IMR-90 (cell line): ENCODE results near the gene ADCYAP1R1. TPM values are rescaled to one million over a fixed set of nuclear protein-coding genes. Genes with fewer than 3 reads are reported as not detected.

ENCODE experiments used
- ATAC-seq: fragments of 200-7000 bp; cut with Tn5 transposase; 2 replicates; pipeline ENCODE4 v1.9.1; 2020; ENCODE audit warnings: low read depth, mild to moderate bottlenecking, moderate library complexity
- BruUV-seq: library from RNA; stranded (reverse); fragments of 400-500 nt; replicated peaks from 2 replicates; lab custom pipeline; 2021; lab: Mats Ljungman, UMichigan
- CTCF ChIA-PET: fragments of 300-600 bp; formaldehyde crosslinking; extraction: SDS; loops from one replicate; lab custom pipeline; 2021; ENCODE audit warnings: antibody characterized with exemption; lab: Yijun Ruan, JAX
- POLR2A ChIA-PET: fragments of 300-600 bp; sonication (Branson Sonifier 250); formaldehyde crosslinking; loops from one replicate; lab custom pipeline; 2022; ENCODE audit warnings: antibody characterized with exemption; ENCODE audit not compliant: unreplicated experiment; lab: Charles Lee
- DNase-seq: peaks from one replicate; pipeline ENCODE4 v3.0.0; 2013
- H2AFZ ChIP-seq: replicated peaks from 2 replicates; pipeline ENCODE3; 2013; ENCODE audit warnings: low read length, mild to moderate bottlenecking; ENCODE audit not compliant: poor library complexity
- H2AK5ac ChIP-seq: 2 replicates; pipeline ENCODE4 v1.6.1; 2013; ENCODE audit warnings: low read depth, low read length, inconsistent platforms
- H2AK9ac ChIP-seq: replicated peaks from 2 replicates; pipeline ENCODE3; 2013; ENCODE audit warnings: mild to moderate bottlenecking, low read depth, low read length, moderate library complexity; ENCODE audit not compliant: poor library complexity
- H2BK120ac ChIP-seq: 2 replicates; pipeline ENCODE4 v1.6.1; 2013; ENCODE audit warnings: low read depth, low read length, inconsistent platforms
- H2BK15ac ChIP-seq: 3 replicates; pipeline ENCODE4 v1.6.1; 2013; ENCODE audit warnings: low read depth, low read length, inconsistent platforms
- H2BK20ac ChIP-seq: 2 replicates; pipeline ENCODE4 v1.6.1; 2013; ENCODE audit warnings: low read depth, mild to moderate bottlenecking, inconsistent platforms, low read length, moderate library complexity
- H2BK5ac ChIP-seq: 2 replicates; pipeline ENCODE4 v1.6.1; 2013; ENCODE audit warnings: mild to moderate bottlenecking, low read depth, low read length, inconsistent platforms; ENCODE audit not compliant: poor library complexity, severe bottlenecking
- H3K14ac ChIP-seq: replicated peaks from 2 replicates; pipeline ENCODE4 v1.6.1; 2013; ENCODE audit warnings: low read depth, low read length, inconsistent platforms
- H3K18ac ChIP-seq: 2 replicates; pipeline ENCODE4 v1.6.1; 2013; ENCODE audit warnings: low read depth, low read length, control low read depth
- H3K23ac ChIP-seq: 2 replicates; pipeline ENCODE4 v1.6.1; 2013; ENCODE audit warnings: low read depth, low read length, inconsistent platforms
- H3K27ac ChIP-seq: 2 replicates; pipeline ENCODE4 v1.5.1; 2013; ENCODE audit warnings: mild to moderate bottlenecking, control low read depth, low read length; ENCODE audit not compliant: insufficient read depth
- H3K27me3 ChIP-seq: 2 replicates; pipeline ENCODE4 v1.6.1; 2013; ENCODE audit warnings: low read length; ENCODE audit not compliant: control insufficient read depth, insufficient read depth
- H3K36me3 ChIP-seq: 2 replicates; pipeline ENCODE4 v1.6.1; 2013; ENCODE audit warnings: low read length, mixed read lengths; ENCODE audit not compliant: control insufficient read depth, insufficient read depth
- H3K4ac ChIP-seq: 2 replicates; pipeline ENCODE4 v1.6.1; 2013; ENCODE audit warnings: low read depth, low read length, inconsistent platforms
- H3K4me1 ChIP-seq: 2 replicates; pipeline ENCODE4 v1.6.1; 2013; ENCODE audit warnings: low read length, mixed read lengths; ENCODE audit not compliant: control insufficient read depth, insufficient read depth
- H3K4me2 ChIP-seq: 2 replicates; pipeline ENCODE4 v1.6.1; 2013; ENCODE audit warnings: low read depth, mild to moderate bottlenecking, control low read depth, low read length, moderate library complexity
- H3K4me3 ChIP-seq: 2 replicates; pipeline ENCODE4 v1.5.1; 2013; ENCODE audit warnings: low read depth, mild to moderate bottlenecking, control low read depth, low read length, moderate library complexity; ENCODE audit not compliant: insufficient read depth
- H3K56ac ChIP-seq: 2 replicates; pipeline ENCODE4 v1.6.1; 2013; ENCODE audit warnings: low read length, inconsistent platforms; ENCODE audit not compliant: insufficient read depth; ENCODE audit errors: extremely low read depth
- H3K79me1 ChIP-seq, 2 experiments: 2 replicates each; pipeline ENCODE4 v1.6.1; 2013; ENCODE audit warnings: low read length in 2 of 2, inconsistent platforms in 1 of 2, low read depth in 1 of 2
- H3K9ac ChIP-seq: 2 replicates; pipeline ENCODE4 v1.6.1; 2013; ENCODE audit warnings: low read depth, low read length, control low read depth
- H3K9me1 ChIP-seq: 2 replicates; pipeline ENCODE4 v1.6.1; 2013; ENCODE audit warnings: low read length, inconsistent platforms; ENCODE audit not compliant: insufficient read depth
- H3K9me3 ChIP-seq: 2 replicates; pipeline ENCODE4 v1.6.1; 2013; ENCODE audit warnings: low read length; ENCODE audit not compliant: control insufficient read depth, insufficient read depth
- H4K20me1 ChIP-seq: 2 replicates; pipeline ENCODE4 v1.6.1; 2013; ENCODE audit warnings: low read length, inconsistent platforms; ENCODE audit not compliant: insufficient read depth
- H4K5ac ChIP-seq: 2 replicates; pipeline ENCODE4 v1.6.1; 2013; ENCODE audit warnings: mild to moderate bottlenecking, low read depth, low read length, control low read depth
- H4K8ac ChIP-seq, 2 experiments: 2 replicates each; pipeline ENCODE4 v1.6.1; 2013; ENCODE audit warnings: low read depth in 2 of 2, low read length in 2 of 2, control low read depth in 1 of 2, inconsistent platforms in 1 of 2
- H4K91ac ChIP-seq: 2 replicates; pipeline ENCODE4 v1.6.1; 2013; ENCODE audit warnings: low read depth, low read length, inconsistent platforms; ENCODE audit not compliant: insufficient read depth
- BHLHE40 ChIP-seq: fragments of 150-350 bp; IDR thresholded peaks from 2 replicates; pipeline ENCODE4 v1.6.1; 2016; ENCODE audit warnings: mild to moderate bottlenecking, low read depth, low read length
- CHD1 ChIP-seq: IDR thresholded peaks from 2 replicates; pipeline ENCODE4 v1.6.1; 2012; ENCODE audit warnings: low read depth, low read length, improper control_type of control experiment
- FOS ChIP-seq: fragments of 150-350 bp; IDR thresholded peaks from 2 replicates; pipeline ENCODE4 v1.6.1; 2016; ENCODE audit warnings: low read depth, low read length
- MAFK ChIP-seq: IDR thresholded peaks from 2 replicates; pipeline ENCODE4 v1.6.1; 2012; ENCODE audit warnings: low read depth, low read length, improper control_type of control experiment
- MXI1 ChIP-seq: IDR thresholded peaks from 2 replicates; pipeline ENCODE4 v1.6.1; 2012; ENCODE audit warnings: low read depth, mild to moderate bottlenecking, low read length, moderate library complexity, borderline replicate concordance
- NFE2L2 ChIP-seq: fragments of 150-350 bp; IDR thresholded peaks from 2 replicates; pipeline ENCODE4 v1.6.1; 2016; ENCODE audit warnings: low read depth, mild to moderate bottlenecking, low read length
- POLR2A ChIP-seq: IDR thresholded peaks from 2 replicates; pipeline ENCODE4 v1.6.1; 2012; ENCODE audit warnings: mild to moderate bottlenecking, low read depth, low read length
- RAD21 ChIP-seq: IDR thresholded peaks from 2 replicates; pipeline ENCODE4 v1.6.1; 2012; ENCODE audit warnings: low read length, improper control_type of control experiment
- RCOR1 ChIP-seq: IDR thresholded peaks from 2 replicates; pipeline ENCODE4 v1.6.1; 2012; ENCODE audit warnings: mild to moderate bottlenecking, low read length, improper control_type of control experiment; ENCODE audit not compliant: insufficient replicate concordance
- RFX5 ChIP-seq: IDR thresholded peaks from 2 replicates; pipeline ENCODE4 v1.8.0; 2012; ENCODE audit warnings: low read depth, mild to moderate bottlenecking, low read length, moderate library complexity
- SMC3 ChIP-seq: fragments of 150-350 bp; IDR thresholded peaks from 2 replicates; pipeline ENCODE4 v1.6.1; 2016; ENCODE audit warnings: low read depth, mild to moderate bottlenecking, antibody characterized with exemption, low read length, moderate library complexity
- dilution Hi-C: fragments of 300-500 bp; cut with HindIII; formaldehyde crosslinking; loops from one replicate; pipeline ENCODE4 v1.14.3; 2018; ENCODE audit warnings: low sequenced_read_pairs; ENCODE audit not compliant: unreplicated experiment
- in situ Hi-C: fragments of 300-500 bp; cut with MboI; formaldehyde crosslinking; loops from 3 replicates; pipeline ENCODE4 v1.14.3; 2019; ENCODE audit warnings: low sequenced_read_pairs, inconsistent platforms, mixed read lengths
- intact Hi-C: fragments of 100-400 bp; cut with micrococcal nuclease; formaldehyde crosslinking; loops from 2 replicates; pipeline ENCODE4 v1.10.0; 2022
- polyA plus RNA-seq, 3 experiments: library from polyadenylated mRNA; depleted of rRNA; stranded (reverse); fragments of >200 nt; gene quantifications; 2 replicates each; pipeline ENCODE4 v1.2.3, GENCODE V29; 2012; ENCODE audit warnings: low replicate concordance in 1 of 3
- total RNA-seq: library from RNA; depleted of rRNA; stranded (reverse); fragments of >200 nt; gene quantifications from 2 replicates; pipeline ENCODE4 v1.2.3, GENCODE V29; 2012
- TF ChIP-seq, protein P1 (sequence below): fragments of 150-350 bp; IDR thresholded peaks from 2 replicates; pipeline ENCODE4 v1.6.1; 2017; ENCODE audit warnings: mild to moderate bottlenecking, antibody characterized with exemption, low read length, low read depth
- TF ChIP-seq, protein P2 (sequence below): conservative IDR thresholded peaks from 2 replicates; pipeline ENCODE4 v1.5.1; 2012; ENCODE audit warnings: mild to moderate bottlenecking, low read depth, low read length, improper control_type of control experiment
- TF ChIP-seq, protein P3 (sequence below): fragments of 150-350 bp; IDR thresholded peaks from 2 replicates; pipeline ENCODE4 v1.6.1; 2016; ENCODE audit warnings: low read depth, mild to moderate bottlenecking, low read length, moderate library complexity, borderline replicate concordance

Gene ADCYAP1R1
- total and polyA plus RNA-seq, 2 of the 4 experiments (the other 2 are of a cell fraction): not detected

DNA sequence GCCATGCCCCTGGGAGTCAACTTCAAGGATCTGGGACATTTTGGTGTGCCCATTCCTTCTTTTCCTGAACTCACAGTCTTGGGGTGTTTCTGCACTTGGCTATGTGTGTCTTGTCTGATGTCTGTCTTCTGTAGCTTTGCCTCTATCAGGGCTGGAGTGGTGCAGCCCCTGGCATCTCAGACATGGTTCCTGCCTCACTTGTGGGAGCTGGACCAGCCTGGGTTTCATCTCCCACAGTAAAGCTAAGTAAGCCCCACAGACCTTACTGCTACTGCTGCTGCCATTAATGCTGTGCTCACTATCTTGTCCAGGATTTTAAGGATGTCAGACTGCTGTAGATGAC, 59.0 kb downstream of the ADCYAP1R1 start:
- Histone ChIP-seq H4K8ac (no peak overlapping the region), H2BK5ac (no peak overlapping the region), H2AFZ (no peak overlapping the region), H2AK9ac (no peak overlapping the region), H3K18ac (no peak overlapping the region), H3K4me1 (no peaks in the 10 kb centered on the region), H3K4me2 (no peak overlapping the region), H3K79me1 (no peaks in the 10 kb centered on the region), H3K4ac (no peak overlapping the region), H3K4me3 (no peak overlapping the region), H3K14ac (no peak overlapping the region), H3K27me3 (no peaks in the 10 kb centered on the region; the same call in 1 of the 2 replicates), H3K9me3 (no peaks in the 10 kb centered on the region), H3K23ac (no peak overlapping the region), H2AK5ac (no peak overlapping the region), H2BK15ac (no peak overlapping the region), H3K36me3 (no peaks in the 10 kb centered on the region), H4K20me1 (no peaks in the 10 kb centered on the region), H2BK120ac (no peak overlapping the region), H2BK20ac (no peak overlapping the region), H3K9ac (no peak overlapping the region), H4K91ac (no peak overlapping the region), H3K9me1 (no peaks in the 10 kb centered on the region), H4K5ac (no peak overlapping the region), H3K56ac (no peak overlapping the region), H3K27ac (no peak overlapping the region)
- no peak for ATAC-seq
- TF ChIP-seq, protein P1, sequence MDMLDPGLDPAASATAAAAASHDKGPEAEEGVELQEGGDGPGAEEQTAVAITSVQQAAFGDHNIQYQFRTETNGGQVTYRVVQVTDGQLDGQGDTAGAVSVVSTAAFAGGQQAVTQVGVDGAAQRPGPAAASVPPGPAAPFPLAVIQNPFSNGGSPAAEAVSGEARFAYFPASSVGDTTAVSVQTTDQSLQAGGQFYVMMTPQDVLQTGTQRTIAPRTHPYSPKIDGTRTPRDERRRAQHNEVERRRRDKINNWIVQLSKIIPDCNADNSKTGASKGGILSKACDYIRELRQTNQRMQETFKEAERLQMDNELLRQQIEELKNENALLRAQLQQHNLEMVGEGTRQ: no peak
- TF ChIP-seq RAD21 (no peak), SMC3 (no peak), NFE2L2 (no peak), MXI1 (no peak), RFX5 (no peak), RCOR1 (no peak), POLR2A (no peak), CHD1 (no peak), FOS (no peak), MAFK (no peak), BHLHE40 (no peak)
- TF ChIP-seq, protein P2, sequence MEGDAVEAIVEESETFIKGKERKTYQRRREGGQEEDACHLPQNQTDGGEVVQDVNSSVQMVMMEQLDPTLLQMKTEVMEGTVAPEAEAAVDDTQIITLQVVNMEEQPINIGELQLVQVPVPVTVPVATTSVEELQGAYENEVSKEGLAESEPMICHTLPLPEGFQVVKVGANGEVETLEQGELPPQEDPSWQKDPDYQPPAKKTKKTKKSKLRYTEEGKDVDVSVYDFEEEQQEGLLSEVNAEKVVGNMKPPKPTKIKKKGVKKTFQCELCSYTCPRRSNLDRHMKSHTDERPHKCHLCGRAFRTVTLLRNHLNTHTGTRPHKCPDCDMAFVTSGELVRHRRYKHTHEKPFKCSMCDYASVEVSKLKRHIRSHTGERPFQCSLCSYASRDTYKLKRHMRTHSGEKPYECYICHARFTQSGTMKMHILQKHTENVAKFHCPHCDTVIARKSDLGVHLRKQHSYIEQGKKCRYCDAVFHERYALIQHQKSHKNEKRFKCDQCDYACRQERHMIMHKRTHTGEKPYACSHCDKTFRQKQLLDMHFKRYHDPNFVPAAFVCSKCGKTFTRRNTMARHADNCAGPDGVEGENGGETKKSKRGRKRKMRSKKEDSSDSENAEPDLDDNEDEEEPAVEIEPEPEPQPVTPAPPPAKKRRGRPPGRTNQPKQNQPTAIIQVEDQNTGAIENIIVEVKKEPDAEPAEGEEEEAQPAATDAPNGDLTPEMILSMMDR: no peak
- TF ChIP-seq, protein P3, sequence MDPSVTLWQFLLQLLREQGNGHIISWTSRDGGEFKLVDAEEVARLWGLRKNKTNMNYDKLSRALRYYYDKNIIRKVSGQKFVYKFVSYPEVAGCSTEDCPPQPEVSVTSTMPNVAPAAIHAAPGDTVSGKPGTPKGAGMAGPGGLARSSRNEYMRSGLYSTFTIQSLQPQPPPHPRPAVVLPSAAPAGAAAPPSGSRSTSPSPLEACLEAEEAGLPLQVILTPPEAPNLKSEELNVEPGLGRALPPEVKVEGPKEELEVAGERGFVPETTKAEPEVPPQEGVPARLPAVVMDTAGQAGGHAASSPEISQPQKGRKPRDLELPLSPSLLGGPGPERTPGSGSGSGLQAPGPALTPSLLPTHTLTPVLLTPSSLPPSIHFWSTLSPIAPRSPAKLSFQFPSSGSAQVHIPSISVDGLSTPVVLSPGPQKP: no peak
- DNase-seq: no peak
- intact Hi-C loops: no loop called here
- BruUV-seq: no TSS peak
- POLR2A ChIA-PET: no interaction called here
- dilution Hi-C loops: no loop called here
- in situ Hi-C loops: no loop called here
- CTCF ChIA-PET: interaction anchor here (1.0 kb wide), 1 partner anchor 128 kb away, joined by 3 read pairs; no protein-coding TSS in a partner anchor
